HG03135 (cell line): ENCODE results near the gene ETFA.

Experiments
- ATAC-seq: cut with Tn5 transposase; IDR thresholded peaks from one replicate; pipeline ENCODE4 v1.9.1; 2021; ENCODE audit warnings: mild to moderate bottlenecking, moderate library complexity; ENCODE audit not compliant: unreplicated experiment

The ETFA gene

DNA sequence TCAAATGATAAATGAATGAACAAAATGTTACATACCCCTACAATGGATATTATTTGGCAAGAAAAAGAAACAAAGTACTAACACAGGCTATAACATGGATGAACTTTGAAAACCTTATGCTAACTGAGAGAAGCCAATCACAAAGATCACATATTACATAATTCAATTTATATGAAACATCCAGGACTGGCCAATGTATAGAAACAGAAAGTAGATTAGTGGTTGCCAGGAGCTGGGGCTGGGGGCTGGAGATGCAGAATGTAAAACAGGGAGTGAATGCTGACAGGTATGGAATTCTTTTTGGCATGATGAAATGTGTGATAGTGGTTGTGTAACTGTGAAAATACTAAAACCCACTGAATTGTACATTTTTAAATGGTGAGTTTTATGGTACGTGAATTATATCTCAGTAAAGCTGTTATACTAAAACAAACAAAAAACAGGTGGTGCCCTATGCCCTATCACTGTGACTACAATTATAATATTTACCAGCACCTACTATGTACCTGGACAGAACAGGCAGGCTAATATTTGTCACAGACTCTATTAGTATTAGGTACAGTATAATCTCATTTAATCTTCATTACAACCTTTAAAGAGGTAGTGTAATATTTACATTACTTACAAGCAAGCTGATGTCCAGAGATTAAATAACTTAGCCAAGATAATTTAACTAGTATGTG, 90.0 kb downstream of the ETFA start:
- ATAC-seq, result no peak

DNA sequence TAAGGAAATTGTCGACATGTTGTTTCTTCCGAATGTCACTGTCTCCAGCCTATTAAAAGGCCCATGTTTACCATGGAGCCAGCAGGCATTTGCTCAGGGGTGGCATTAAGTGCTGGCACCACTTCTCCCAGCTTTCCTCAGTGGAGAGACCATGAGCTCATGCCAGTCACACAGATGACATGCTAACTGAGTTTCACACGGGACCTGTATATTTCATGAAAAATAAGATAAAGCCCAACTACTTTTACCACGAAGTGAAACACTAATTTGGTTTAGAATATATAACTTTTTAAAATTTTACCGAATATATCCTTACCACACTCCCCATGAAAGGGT, 93.4 kb downstream of the ETFA start:
- ATAC-seq, result no peak

DNA sequence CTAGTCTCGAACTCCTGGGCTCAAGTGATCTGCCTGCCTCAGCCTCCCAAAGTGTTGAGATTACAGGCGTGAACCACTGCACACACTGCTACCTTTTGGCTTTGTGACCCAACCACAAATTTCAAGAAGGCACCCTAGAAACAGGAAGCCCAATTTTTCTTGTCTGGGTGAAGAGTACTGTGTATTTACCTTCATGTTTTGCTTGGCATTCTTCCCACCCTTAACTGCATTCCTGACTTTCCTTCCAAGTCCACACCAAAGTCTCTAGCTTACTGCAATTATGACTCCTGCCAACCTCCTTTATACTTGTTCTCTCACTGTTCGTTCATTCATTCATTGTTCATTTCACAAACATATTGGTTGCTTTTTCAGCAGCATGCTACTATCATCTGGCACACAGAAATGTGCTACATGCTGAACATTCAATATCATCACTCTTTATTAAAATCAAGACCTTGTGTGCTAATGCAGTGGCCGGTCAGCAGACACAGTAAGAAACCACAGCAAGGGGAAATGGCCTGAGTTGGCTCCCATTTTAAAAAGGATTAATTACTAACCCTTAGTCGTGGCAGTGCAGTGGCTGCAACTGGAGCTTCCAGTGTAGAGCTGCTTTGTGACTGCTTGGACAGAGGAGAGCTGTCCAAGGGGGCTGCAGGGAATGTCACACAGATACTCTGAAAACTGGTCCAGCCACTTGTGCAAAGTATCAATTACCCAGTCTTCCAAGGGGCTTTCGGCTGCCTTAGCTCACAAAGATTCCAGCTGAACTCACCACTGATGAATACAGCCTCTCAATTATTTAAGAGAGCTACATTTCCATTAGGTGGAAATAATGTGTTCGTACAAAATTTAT, 94.0 kb downstream of the ETFA start:
- ATAC-seq, result no peak

DNA sequence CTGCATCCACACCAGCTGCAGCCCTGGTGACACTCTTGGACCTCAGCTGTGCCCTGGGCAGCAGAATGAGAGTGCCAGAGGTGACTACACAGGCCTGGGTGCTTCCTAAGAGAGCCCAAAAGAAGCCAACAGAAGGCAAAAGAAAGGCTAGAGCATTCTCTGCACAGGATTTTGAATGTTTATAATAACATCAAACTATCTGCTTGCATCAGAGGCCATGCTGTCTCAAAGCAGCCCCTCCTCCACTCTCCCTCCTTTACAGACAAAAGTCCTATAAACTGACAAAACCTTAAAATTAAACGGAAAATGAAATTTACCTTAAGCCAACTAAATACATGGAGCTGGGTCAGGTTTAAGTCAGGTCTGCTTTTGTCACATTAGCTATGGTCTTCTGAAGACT, 95.6 kb downstream of the ETFA start:
- ATAC-seq, result no peak

DNA sequence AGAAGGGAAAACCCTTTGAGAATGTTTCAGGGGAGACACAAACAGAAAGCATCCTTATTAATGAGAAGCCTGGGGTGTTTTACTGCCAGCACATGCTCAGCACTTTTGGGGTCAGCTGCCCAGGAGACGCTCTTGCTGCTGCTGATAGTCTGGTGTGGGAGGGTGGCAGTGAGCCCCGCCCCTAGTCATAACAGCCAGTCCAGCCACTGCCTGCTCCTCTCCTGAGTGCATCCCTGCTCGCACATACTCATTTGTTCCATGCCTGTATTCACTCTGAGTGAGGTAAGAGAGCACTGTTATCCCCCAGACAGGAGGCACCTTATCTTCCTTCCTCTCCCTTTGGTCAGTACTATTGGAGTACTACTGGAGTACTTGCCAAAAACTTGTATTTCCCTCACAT, 101.3 kb downstream of the ETFA start:
- ATAC-seq, result no peak

DNA sequence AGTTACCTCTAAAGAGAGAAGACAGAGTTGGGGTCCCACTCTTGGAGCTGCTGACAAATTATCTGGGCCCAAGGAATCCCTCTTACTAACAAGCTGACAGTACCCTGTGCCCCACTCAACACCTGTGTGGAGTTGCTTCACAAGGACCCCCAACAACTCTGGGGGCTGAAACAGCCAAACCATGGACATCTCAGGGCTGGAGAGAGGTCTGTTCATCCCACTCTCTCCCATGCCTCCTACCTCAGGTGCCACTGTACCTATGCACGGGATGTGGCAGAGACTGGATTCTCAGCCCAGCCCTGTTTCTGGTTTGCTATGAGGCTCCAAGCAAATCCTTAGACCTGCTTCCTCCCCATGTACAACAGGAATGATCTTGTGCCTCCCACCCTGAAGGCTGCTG, 101.7 kb downstream of the ETFA start:
- ATAC-seq, result no peak

DNA sequence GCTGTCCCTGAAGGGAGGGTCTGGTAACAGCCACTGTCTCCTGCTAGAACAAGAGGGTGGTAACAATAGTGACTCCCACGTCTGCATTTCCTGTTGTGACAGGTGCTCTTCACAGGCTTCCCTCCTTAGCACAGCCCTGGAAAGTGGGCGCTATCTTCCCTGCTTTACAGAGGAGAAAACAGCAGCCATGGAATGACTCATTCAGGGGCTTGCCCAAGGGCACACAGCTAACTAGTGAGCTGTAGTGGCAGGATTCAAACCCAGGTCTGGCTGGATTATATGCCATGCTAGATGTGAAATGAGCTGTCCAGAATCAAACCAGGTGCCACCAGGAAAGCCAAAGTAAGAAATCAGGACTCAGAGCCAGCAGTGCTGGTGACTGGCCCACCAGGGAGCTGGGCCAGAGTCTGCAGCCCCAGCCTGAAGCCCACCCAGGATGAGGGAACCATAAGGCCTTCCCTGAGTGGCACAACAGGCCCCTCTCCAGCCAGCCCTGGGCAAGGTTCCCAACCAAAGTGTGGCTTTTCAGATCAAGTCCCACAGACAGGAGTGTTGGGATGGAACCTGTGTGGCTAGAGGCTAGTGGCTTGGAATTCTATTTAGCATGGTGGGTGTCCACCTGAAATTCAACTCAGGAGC, 102.4 kb downstream of the ETFA start:
- no peak for ATAC-seq

DNA sequence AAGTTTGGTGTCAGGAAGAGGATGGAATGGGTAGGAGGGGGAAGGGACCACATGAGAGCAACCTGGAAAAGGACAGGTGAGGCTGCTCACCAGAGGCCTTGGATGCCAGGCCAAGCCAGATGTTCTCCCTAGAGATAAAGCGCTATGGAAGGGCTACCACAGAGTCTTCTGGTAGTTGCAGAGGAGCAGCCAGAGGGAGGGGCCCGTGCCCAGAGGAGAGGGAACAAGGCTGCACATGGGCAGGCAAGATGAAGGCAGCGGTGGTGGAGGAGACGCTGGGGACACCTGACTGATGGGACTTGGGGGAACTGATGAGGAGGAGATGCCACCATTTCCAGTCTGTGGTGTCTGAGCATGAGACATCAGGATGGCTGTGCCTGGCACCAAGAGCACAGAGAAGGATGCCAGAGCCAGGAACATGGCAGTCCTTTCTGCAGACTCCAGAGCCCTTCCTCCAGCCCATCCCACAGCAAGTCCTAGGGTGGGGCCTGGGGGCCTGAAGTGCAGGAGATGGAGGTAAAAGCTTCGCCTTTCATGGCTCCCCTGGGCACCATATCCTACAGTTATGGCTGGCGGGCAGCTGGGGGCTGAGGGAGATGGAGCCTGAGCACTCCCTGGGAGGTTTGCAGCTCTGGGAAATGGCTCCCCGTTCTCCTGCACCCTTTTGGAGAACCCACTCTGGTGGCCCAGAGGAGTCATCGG, 103.0 kb downstream of the ETFA start:
- no peak for ATAC-seq

DNA sequence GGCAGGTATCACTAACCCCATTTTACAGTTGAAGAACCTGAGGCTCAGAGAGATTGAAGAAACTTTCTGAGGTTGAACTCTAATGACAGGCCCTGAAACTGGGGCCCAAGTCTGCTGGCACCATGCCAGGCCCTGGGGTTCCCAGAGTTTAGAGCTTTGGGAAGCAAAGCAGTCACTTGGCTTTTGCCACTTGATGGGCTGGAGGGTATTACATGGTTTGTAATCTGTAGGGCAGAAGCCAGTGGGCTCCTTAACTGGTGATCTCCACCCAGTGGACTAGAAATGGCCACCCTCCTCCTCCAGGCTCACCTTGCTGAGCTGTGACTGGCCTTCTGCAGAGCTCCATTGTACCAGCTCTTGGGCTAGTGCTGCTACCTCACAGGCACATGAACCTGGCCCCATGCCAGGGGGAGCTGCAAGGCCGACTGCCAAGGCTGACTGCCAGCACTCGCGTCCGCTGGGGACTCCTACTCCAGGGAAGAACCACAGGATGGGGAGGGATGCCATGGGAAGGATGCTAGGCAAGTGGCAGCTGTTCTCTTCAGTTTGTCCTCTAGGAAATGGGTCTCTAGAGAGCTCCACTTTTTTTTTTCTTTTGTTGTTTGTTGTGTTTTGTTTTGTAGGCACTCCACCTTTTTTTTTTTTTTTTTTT, 104.8 kb downstream of the ETFA start:
- no peak for ATAC-seq

DNA sequence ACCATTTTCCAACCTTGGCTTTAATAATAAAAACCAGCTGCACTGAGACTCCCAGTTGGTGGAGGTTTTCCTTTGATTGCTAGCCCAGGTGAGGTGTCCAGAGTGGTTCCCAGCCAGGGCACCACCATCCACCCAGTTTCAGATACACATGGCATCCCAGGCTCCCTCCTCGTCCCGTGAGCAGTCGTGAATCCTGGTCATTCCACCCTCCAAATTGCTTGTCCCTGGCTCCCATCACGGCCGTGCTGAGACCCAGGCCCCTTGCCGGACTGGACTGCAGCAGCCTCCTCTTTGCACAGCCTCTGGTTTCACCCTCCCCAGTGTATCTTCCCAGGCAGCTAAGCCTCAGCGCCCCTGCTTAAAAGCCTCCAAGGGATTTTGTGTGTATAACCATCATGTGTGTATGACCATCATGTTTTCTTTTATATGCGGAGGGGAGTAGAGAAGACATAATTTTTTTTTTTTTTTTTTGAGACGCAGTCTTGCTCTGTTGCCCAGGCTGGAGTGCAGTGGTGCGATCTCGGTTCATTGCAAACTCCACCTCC, 106.3 kb downstream of the ETFA start:
- ATAC-seq, result no peak

DNA sequence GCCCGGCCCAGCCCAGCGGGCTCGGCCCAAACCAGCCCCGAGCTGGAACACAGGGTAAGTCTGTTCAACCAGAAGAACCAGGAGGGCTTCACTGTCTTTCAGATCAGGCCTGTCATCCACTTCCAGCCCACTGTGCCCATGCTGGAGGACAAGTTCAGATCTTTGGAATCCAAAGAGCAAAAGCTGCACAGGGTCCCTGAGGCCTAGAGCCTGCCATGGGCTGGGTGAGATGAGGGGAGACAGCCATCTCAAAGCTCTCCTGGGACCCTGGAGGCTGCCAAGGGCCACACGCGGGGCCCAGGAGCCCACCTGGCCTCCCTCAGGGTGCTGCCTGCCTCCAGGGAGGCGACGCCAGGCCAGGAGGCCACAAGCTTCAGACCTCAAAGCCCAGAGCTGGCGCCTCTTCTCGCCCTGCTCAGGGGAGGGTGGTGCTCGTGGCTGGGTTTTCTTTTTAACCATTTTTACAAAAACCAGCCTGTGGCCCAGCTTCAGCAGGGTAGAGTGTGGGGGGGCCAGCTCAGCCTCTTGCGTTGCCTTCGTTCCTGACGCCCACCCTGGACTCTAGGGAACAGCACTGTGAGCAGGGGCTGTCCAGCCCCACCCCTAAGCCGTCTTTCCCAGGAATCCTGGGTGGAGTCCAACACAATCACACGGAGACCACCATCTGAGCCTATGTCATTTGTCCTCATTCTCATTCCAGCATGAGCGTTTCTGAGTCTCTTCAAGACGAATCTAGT, 107.0 kb downstream of the ETFA start:
- no peak for ATAC-seq

DNA sequence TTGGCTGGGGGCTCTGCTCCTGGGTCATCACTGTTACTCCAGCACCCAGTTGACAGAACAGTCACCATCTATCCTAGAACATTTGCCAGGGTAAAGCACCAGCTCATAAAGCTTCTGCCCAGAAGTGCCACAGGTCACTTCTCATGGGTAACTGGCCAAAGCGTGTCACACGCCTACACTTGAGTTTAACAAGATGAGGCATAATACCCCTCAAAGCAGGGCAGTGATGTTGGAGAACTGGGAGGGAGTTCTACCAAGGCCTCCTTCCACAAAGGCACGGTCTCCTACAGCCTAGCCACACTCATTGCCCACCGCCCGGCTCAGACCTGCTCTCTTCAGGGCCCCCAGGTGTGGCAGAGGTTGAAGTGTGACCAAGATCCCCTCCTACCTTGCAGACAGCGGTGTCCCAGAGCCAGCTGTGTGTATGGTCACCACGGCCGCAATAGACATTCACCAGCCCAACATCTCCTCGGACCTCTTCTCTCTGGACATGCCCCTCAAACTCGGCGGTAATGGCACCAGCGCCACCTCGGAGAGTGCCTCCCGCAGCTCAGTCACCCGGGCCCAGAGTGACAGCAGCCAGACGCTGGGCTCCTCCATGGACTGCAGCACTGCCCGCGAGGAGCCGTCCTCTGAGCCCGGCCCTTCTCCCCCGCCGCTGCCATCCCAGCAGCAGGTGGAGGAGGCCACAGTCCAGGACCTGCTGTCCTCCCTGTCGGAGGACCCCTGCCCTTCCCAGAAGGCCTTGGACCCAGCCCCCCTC, 107.7 kb downstream of the ETFA start:
- no peak for ATAC-seq

DNA sequence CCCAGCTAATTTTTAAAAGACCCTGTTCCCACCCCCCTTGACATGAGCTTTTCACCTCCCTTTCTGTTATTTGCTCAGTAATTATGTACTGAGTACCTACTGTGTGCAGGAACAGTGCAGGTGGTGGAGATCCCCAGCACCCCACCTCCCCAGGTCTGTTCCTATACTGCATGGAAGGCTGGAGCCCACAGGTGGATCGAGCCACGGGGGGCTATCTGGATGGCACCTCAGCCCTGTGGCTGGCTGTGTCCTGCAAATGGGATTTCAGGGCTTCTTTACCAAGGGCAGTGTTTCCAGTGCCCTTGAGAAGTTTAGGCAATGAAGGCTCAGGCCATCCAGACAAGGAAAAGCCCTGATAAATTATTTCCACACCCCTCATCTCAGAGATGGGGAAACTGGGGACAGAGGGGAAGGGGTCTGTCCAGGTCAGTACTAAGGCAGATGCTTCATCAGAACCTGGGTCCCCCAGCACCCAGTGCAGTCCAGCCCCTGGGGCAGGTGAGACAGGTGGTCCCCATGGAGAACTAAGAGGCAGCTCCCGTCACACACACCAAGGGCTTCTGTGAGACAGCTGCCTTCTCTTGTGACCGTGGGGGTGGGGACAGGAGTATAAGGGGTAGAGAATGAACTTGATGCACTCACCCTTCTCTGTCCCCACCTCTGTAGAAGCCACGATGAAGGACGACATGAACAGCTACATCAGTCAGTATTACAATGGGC, 109.6 kb downstream of the ETFA start:
- ATAC-seq, result no peak

DNA sequence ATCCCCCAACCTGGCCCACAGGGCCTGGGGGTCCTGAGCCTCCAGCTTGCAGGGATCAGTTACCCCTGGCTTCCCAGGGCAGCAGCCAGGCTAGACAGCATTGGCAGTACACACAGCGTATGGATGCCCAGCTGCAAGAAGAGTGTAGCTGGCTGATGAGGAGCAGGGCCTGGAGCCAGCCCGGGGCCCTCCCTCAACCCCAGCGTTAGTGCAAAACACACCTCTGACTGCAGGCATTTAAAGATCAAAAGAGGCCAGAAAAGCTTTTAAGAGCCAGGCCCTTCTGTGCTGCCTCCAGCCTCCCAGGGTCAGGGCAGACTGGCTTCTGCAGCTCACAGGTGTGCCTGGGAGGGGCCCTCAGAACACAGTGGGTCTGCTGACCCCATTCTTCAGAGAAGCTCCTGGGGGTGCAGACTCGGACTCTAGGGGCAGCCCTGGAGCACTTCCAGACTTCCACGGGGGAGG, 110.6 kb downstream of the ETFA start:
- ATAC-seq, result no peak

DNA sequence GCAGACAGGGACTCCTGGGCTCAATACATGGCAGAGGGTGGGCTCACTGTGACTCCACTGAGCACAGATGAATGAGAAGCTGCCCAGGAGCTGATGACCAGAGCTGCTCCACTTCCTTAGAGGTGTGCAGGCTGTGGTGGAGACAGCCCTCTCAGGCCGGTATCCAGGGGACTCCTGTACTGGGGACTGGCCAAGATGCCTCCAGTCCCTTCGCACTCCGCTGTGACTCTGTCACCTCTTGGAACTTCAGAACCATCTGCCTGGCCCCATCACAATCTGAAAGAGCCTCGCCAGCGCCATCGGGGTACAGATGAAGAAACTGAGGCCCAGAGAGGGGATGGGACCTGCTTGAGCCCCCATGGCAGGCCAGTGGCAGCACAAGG, 111.2 kb downstream of the ETFA start:
- ATAC-seq, result no peak

DNA sequence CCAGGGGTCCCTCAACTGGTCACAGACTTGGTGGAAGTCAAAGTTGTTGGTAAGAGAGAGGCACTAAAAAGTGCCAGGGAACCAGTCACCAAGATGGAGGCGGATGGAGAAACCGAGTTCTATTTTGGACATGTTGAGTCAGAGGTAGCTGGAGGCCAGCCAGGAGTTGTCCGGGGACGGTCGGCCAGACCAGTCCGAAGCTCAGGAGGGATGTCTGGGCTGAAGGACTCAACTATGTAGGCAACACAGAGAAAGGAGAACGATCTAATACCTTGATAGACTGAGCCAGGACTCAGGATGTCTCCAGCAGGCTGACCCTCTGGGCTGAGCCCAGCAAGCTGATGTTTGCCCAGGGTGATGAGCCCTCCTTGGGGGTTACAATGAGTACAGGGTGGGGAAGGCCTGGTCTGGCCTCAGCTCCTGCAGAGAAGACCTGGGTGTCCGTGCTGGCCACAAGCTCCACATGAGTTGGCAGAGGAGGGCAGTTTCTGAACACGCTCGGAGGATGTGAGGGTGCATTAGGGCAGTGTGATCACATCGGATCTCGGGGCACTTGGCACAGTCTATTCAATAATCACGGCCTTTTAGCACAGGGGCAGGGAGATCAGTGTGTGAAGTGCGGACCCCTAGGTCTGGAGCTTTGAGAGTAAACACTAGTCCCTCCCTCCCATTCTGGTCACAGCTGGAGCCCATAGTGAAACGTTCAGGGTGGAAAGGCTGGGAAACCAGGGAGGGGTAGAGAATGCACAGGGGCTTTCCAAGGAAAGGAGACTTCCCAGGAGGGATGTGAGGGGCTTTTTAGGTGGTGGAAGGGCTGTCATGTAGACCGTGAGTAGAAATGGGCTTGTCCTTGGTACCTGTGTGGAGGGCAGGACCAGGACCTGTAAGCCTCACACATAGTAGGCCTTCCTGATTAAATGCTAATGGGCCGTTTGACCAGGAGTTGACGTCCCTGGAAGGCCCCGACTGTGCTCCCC, 111.9 kb downstream of the ETFA start:
- no peak for ATAC-seq

DNA sequence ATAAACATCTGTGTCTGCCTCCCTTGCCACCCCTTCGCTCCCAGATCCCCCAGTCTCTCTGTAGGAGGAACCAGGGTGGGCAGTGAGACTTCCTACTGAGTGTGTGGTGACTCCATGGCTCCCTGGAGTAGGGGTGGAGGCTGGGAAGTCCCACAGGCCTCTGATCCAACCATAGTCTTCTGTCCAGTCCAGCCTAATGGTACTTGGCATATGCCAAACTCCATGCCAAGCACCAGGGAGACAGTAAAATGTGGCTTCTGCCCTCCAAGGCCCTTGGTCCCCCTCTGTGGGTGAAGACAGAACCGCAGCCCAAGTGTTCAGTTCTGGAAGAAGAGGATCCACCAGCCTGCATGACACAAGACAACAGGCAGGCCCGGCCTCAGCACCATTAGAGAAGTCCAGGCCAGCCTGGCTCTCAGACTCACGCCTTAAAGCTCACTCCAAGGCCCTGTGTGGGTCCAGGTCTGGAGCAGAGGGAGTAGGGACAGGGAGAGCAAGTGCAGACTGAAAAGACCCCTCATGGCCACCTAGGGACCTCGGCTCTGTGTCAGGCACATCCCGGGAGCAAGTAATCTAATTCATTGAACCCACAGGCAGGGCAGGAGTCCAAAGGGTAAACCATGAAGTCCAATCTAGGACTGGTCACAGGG, 112.7 kb downstream of the ETFA start:
- ATAC-seq, result no peak
